ENCODE results near the gene HRH2.

DNA sequence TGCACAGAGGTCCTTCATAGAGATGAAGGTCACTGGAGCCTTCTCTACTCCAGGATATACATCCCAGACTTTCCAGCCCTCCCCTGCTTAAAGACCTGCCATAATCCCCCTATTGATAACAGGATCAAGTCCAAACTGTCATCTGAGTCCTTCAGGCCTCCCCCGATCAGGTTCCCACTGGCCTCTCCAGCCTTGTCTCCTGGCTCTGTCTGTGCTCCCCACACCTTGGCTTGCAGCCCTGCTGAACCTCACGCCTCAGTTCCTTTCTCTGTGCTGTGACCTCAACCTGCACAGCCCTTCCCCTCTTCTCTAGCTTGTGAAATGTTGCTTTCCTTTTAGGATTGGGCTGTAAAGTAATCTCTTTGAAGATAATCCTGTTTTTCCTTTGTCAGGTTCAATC lies 2.5 kb upstream of the HRH2 start:
- TF ChIP-seq MXI1 (IDR thresholded peaks at IDR 0.05; ENCODE audit: low read depth, low read length) = no peak
- TF ChIP-seq ESRRA (IDR thresholded peaks at IDR 0.05; ENCODE audit: borderline replicate concordance, low read depth) = no peak
- TF ChIP-seq, protein P1, sequence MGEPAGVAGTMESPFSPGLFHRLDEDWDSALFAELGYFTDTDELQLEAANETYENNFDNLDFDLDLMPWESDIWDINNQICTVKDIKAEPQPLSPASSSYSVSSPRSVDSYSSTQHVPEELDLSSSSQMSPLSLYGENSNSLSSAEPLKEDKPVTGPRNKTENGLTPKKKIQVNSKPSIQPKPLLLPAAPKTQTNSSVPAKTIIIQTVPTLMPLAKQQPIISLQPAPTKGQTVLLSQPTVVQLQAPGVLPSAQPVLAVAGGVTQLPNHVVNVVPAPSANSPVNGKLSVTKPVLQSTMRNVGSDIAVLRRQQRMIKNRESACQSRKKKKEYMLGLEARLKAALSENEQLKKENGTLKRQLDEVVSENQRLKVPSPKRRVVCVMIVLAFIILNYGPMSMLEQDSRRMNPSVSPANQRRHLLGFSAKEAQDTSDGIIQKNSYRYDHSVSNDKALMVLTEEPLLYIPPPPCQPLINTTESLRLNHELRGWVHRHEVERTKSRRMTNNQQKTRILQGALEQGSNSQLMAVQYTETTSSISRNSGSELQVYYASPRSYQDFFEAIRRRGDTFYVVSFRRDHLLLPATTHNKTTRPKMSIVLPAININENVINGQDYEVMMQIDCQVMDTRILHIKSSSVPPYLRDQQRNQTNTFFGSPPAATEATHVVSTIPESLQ (CRISPR knock-in tag; IDR thresholded peaks at IDR 0.05) = no peak
- no peak for TF ChIP-seq FIP1L1 (IDR thresholded peaks at IDR 0.05; ENCODE audit: low read depth, low read length, poor library complexity, severe bottlenecking)
- TF ChIP-seq MYNN (IDR thresholded peaks at IDR 0.05) = no peak
- TF ChIP-seq MYNN (CRISPR knock-in tag; IDR thresholded peaks at IDR 0.05) = no peak
- TF ChIP-seq, protein P2, sequence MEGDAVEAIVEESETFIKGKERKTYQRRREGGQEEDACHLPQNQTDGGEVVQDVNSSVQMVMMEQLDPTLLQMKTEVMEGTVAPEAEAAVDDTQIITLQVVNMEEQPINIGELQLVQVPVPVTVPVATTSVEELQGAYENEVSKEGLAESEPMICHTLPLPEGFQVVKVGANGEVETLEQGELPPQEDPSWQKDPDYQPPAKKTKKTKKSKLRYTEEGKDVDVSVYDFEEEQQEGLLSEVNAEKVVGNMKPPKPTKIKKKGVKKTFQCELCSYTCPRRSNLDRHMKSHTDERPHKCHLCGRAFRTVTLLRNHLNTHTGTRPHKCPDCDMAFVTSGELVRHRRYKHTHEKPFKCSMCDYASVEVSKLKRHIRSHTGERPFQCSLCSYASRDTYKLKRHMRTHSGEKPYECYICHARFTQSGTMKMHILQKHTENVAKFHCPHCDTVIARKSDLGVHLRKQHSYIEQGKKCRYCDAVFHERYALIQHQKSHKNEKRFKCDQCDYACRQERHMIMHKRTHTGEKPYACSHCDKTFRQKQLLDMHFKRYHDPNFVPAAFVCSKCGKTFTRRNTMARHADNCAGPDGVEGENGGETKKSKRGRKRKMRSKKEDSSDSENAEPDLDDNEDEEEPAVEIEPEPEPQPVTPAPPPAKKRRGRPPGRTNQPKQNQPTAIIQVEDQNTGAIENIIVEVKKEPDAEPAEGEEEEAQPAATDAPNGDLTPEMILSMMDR (IDR thresholded peaks at IDR 0.05 in 2 of 3, conservative IDR thresholded peaks at IDR 0.05 in 1 of 3; ENCODE audit: insufficient read depth in 2 of 3, low read depth in 1 of 3, low read length in 3 of 3) = no peak
- TF ChIP-seq NR1H2 (CRISPR knock-in tag; IDR thresholded peaks at IDR 0.05) = no peak
- no peak for TF ChIP-seq CCAR2 (IDR thresholded peaks at IDR 0.05; ENCODE audit: low read depth, low read length)
- TF ChIP-seq SAFB2 (IDR thresholded peaks at IDR 0.05; ENCODE audit: borderline replicate concordance, low read depth, low read length, severe bottlenecking) = no peak
- TF ChIP-seq CEBPB (tag; IDR thresholded peaks at IDR 0.05) = no peak
